NCI-H1092 treated with DMSO at 0.1 percent for 48 hours (cell line): ENCODE results near the gene ZMYM3.

Source experiments
- DNase-seq: peaks from one replicate; lab custom pipeline; 2025; lab: John Stamatoyannopoulos, UW

The ZMYM3 gene

GRCh38 chrX:71214152-71214551 lies 39.8 kb downstream of the ZMYM3 start:
- DNase-seq, result no peak

GRCh38 chrX:71212536-71212935 lies 41.4 kb downstream of the ZMYM3 start:
- DNase-seq, result no peak

GRCh38 chrX:71210816-71211215 lies 43.1 kb downstream of the ZMYM3 start:
- no peak for DNase-seq

GRCh38 chrX:71199252-71200008 lies 54.5 kb downstream of the ZMYM3 start:
- DNase-seq, result no peak

GRCh38 chrX:71198066-71198465 lies 55.9 kb downstream of the ZMYM3 start:
- DNase-seq, result no peak

- DNase-seq, result no peak
Observed at GRCh38 chrX:71195964-71196649, 57.8 kb downstream of the ZMYM3 start.

GRCh38 chrX:71191248-71191647 lies 62.7 kb downstream of the ZMYM3 start:
- DNase-seq, result no peak
